Heart left ventricle (tissue), 13 donors: ENCODE measurements around the gene TRMT44.

Experiments used
- CTCF ChIP-seq, 12 donors: fragments of 200-600 bp; sonication (generic) in 4 of 12; IDR thresholded peaks; one replicate each; pipeline versions ENCODE4 v1.5.0 to v1.8.0; 2018 to 2022; ENCODE audit warnings: antibody characterized with exemption in 12 of 12, mild to moderate bottlenecking in 5 of 12
- POLR2A ChIP-seq, 2 donors: fragments of 450-650 bp; IDR thresholded peaks; one replicate each; pipeline ENCODE4 v1.6.1; 2017; ENCODE audit warnings: antibody characterized with exemption in 2 of 2, mild to moderate bottlenecking in 2 of 2, moderate library complexity in 2 of 2
- donor health status: ischemic (EF 13 %, LVEDD 7.1; RV severe dilation, severe dysfunction).
- donor health status: DM: no; HTN: yes; CAD: no.
- donor health status: DM: no; HTN: no; CAD: no.
- donor health status: ischemic (EF 25% LVEDD 6.9; RV normal size, moderate dysfunction).
- donor health status: ischemic (EF 25% LVEDD 5.7; RV mildly dilated, moderate dysfunction).
- donor health status: ischemic (EF 35%, LVEDD 5.7; RV mildly dilated, moderate dysfunction).
- donor health status: nonischemic (EF 11% LVEDD 7.7; RV severe dilation, severe dysfunction).
- donor health status: DM: yes; HTN: yes; CAD: no.
- donor health status: PGD.
- donor health status: ischemic (EF 29% LVEDD 5.4; RV normal size, mild dysfunction).
- donor health status: nonischemic (EF 23%, LVEDD 6.1; RV moderate dilation, normal function).

- no peak for TF ChIP-seq POLR2A (IDR thresholded peaks at IDR 0.05)
- no peak for TF ChIP-seq CTCF (IDR thresholded peaks at IDR 0.05)
Observed at GRCh38 chr4:8398347-8398746, 42.2 kb upstream of the TRMT44 start.
